HT-29 (cell line): ENCODE measurements around the gene TEX29. TPM values are rescaled to one million over a fixed set of nuclear protein-coding genes. Genes with fewer than 3 reads are reported as not detected.

Source experiments
- DNase-seq: peaks from one replicate; pipeline ENCODE4 v3.0.0-alpha.2; 2015; ENCODE audit warnings: low spot score
- total RNA-seq: library from RNA; depleted of rRNA; stranded (reverse); fragments of >200 nt; shearing (Covaris generic); gene quantifications from 2 replicates; pipeline ENCODE4 v1.2.3, GENCODE V29; 2014; rRNA removed

Gene TEX29
- total RNA-seq, 1 experiment from 2014 or later, result not detected

GRCh38 chr13:111390522-111391270 is 70.3 kb downstream of the TEX29 start:
- DNase-seq, result no peak

DNA sequence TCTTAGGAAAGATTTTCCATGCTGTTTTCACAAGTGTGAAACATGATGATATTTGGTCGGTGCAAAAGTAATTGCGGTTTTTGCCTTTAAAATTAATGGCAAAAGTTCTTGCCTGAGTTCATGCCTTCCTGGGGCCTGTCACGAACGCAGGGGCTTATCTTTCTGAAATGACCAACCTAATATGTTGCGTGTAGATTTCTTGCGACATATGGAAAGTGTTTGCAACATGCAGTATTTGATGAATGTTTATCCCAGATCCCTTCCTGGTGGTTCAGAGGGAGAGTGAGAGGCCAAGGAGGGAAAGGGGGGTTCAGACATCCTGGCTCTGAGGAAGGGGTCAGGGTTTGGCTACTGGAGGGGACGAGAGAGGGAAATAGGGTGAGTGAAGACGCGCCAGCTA is 72.0 kb downstream of the TEX29 start:
- DNase-seq, result no peak

- no peak for DNase-seq
Measured at GRCh38 chr13:111393221-111393790, 72.9 kb downstream of the TEX29 start.

Other genes starting within 250 kb of the TEX29 start
- 24.7 and 41.5 TPM in 2 replicates for gene ARHGEF7, start 205.3 kb upstream of the TEX29 start, total RNA-seq